ENCODE data around the gene AKR1B1.
"Not testable (repeated sequence)": the region's sequence is repeated elsewhere in the genome, so short reads cannot be mapped to it uniquely, and the experiment has no call there.

Gene AKR1B1

DNA sequence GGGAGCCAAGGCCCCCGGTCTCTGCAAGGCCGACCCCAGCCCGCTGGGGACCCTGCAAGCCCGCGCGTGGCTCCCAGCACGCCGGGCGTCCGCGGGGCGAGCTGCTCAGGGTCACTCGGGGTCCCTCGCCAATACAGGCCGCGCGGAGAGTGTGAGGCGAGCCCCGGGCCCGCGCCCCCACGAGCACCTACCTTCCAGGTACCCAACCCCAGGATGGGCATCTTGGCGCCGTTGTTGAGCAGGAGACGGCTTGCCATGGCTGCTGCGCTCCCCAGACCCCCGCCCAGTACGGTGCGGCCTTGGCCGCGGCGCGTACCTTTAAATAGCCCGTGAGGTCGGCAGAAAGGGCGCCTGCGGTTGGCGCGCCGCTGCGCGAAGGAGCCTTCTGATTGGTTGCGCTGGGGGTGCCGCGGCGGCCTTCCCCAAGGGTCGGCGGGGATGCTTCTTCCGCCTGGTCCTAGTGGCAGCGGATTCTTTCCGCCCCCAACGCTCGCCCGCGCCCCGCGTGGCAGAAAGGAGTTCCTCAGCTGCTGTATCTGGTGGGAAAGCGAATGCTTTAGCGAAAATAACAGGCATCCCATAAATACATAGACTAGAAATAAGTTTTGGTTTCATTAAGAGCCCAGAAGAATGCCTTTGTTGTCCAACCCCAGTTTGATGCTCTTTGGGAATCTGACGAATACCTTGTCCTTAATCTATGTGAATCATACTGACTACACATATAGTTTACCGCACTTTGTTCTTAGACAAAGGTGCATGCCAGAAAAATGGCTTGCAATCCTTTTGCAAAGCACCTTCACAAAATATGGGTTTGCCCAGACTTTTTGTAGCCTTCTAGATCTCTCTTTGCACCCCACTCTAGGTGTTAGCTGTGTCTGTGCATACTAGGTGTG, at the start of gene AKR1B1:
AKR1B1 (minus strand) TSS at position 295 of the 893 bp plus-strand sequence; CDS start at position 257, 38 bp downstream.
- DNase-seq (ENCODE audit: low read depth in 3 of 3), result peak; percentile 65 to 75 (median 66)

DNA sequence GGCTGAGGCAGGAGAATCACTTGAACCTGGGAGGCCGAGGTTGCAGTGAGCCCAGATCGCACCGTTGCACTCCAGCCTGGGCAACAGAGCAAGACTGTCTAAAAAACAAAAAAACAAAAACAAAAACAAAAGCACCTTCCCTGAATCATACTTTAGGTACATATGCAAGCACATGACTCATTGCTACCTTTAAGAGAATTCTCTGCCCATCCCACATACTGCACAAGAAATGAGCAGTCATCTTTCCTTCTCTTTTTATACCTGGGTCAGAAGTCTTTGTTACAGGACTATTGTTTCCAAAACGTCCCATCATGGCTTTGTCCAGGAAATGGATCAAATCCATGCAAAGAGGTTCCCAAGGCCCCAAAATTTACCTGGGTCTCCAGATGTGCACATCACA, 47.0 kb upstream of the AKR1B1 start:
- DNase-seq (ENCODE audit: low read depth in 3 of 3), result no peak

- no peak for DNase-seq (ENCODE audit: low read depth in 3 of 3)
Measured at GRCh38 chr7:134504660-134505164, 45.8 kb upstream of the AKR1B1 start.

DNA sequence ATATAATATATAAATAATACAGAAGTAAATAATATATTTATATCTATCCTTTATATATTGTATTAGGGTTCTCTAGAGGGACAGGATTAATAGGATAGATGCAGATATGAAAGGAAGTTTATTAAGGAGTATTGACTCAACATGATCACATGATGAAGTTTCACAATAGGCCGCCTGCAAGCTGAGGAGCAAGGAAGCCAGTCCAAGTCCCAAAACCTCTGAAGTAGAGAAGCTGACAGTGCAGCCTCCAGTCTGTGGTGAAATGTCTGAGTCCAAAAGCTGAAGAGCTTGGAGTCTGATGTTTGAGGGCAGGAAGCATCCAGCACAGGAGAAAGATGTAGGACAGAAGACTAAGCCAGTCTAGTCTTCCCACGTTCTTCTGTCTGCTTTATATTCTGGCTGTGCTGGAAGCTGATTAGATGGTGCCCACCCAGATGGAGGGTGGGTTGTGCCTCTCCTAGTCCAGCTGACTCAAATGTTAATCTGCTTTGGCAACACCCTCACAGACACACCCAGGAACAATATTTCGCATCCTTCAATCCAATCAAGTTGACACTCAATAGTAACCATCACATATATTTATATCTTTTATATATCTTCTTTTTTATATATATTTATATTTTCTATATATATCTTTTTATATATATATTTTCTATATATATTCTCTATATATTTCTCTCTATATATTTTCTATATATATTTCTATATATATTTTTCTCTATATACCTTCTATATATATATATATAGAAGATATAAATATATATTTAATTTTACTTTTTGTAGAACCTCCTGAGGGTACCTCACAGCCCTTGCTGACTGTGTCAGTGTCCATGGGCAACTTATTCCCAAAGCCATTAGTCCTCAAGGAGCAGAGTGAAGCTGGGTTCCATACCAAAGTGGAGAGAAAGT, 43.8 kb upstream of the AKR1B1 start:
- no peak for DNase-seq (ENCODE audit: low read depth in 3 of 3)

GRCh38 chr7:134500982-134501381, 42.1 kb upstream of the AKR1B1 start:
- no peak for DNase-seq (ENCODE audit: low read depth in 3 of 3)

- no peak for DNase-seq (ENCODE audit: low read depth in 3 of 3)
Measured at GRCh38 chr7:134500406-134500805, 41.5 kb upstream of the AKR1B1 start.

DNA sequence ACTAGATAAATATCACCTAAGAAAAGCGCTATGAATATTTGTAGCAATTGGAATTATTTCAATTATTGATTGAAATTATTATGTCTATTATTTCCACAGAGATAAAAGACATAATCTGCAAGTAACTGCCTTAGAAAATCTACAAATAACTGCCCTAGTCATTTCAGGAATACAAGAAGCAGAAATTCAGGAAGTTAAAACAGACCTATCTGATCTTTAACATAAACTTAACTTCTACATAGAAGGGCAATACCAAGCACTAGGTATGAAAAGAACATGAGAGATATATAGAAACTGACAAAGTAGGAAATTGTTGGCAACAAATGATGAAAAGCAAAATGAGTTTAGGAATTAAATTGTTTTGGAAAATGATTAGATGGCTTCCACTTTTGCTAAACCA, 36.6 kb upstream of the AKR1B1 start:
- DNase-seq (ENCODE audit: low read depth in 3 of 3), result no peak

DNA sequence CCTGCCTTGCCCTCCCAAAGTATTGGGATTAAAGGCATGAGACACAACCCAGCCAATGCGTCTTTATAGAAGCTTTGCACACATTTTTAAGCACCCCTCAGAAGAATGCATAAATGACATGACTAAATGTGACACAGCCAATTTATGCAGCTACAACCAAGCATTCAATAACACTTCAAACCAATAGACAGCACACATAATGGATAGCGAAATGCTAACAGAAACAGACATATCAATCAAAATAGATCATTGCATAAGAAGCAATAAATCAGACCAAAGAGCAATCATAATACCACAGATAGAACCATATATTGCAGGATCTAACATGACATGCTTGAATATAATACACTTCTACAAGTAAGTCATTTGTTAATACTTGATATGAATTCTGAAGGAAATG, 34.2 kb upstream of the AKR1B1 start:
- DNase-seq (ENCODE audit: low read depth in 3 of 3), result no peak

DNA sequence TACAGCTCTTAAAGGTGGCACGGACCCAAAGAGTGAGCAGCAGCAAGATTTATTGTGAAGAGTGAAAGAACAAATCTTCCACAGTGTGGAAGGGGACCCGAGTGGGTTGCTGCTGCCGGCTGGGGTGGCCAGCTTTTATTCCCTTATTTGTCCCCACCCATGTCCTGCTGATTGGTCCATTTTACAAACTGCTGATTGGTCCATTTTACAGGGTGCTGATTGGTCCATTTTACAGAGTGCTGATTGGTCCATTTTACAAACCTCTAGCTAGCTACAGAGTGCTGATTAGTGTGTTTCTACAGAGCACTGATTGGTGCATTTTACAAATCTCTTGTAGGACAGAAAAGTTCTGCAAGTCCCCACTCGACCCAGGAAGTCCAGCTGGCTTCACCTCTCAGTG, 28.8 kb upstream of the AKR1B1 start:
- DNase-seq (ENCODE audit: low read depth in 3 of 3), result not testable (repeated sequence)

- no peak for DNase-seq (ENCODE audit: low read depth in 3 of 3)
Measured at GRCh38 chr7:134485203-134485602, 26.3 kb upstream of the AKR1B1 start.

DNA sequence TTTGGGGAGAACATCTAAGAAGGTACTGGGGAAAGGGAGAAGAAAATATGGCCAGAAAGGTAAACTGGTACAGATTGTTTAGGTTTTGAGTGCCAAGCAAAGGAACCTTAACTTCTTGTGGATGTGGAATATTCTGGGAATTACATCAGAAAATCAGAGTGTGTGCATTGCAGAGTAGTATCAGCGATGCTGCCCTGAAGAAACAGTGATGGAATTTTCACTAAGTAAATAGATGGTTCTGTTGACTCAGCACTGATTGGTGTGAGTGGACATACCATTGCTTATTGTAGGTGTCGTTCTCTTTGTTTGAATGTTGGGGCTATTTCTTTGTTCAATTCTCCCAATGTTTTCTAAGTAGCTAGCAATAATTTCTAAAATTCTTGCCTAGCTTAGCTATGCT, 24.4 kb upstream of the AKR1B1 start:
- no peak for DNase-seq (ENCODE audit: low read depth in 3 of 3)

GRCh38 chr7:134482858-134483257, 24.0 kb upstream of the AKR1B1 start:
- DNase-seq (ENCODE audit: low read depth in 3 of 3), result no peak

GRCh38 chr7:134481167-134481566, 22.3 kb upstream of the AKR1B1 start:
- DNase-seq (ENCODE audit: low read depth in 3 of 3), result no peak

DNA sequence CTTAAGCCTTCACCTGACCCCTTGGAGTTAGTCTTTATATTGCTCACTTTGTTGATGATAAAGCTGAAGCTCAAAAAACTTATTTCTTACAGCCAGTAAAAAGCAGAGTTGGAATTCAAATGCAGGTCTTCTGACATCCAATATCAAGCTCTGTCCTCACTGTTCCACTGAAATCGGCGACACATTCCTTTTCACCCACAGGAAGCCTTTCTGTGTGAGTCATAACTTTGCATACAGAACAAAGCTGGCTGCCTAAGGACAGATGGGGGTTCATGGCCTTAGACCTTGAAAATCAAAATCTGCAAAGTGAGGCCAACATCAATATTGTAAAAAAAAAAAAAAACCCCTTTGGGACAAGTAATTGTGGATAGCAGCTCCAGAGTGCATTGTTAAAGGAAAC, 21.8 kb upstream of the AKR1B1 start:
- no peak for DNase-seq (ENCODE audit: low read depth in 3 of 3)

- DNase-seq (ENCODE audit: low read depth in 3 of 3), result no peak
Measured at GRCh38 chr7:134480202-134480601, 21.3 kb upstream of the AKR1B1 start.

DNA sequence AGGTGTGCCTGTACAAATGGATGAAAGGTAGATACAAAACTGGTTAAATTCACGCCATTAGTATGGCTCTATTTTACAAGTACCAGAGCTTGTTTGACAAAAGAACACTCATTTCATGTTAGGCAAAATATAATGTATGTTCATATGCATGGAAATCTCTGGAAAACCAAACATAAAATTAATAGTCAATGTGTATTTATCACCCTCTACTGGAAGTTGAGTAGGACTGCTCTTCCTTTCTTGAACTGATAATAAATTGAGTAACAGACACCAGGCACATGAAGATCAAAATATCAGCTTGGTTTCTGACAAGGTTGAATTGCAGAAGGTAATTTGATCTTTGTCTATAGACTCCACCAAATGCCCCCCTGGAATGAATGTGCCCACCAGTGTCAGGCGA, 19.8 kb upstream of the AKR1B1 start:
- DNase-seq (ENCODE audit: low read depth in 3 of 3), result no peak

DNA sequence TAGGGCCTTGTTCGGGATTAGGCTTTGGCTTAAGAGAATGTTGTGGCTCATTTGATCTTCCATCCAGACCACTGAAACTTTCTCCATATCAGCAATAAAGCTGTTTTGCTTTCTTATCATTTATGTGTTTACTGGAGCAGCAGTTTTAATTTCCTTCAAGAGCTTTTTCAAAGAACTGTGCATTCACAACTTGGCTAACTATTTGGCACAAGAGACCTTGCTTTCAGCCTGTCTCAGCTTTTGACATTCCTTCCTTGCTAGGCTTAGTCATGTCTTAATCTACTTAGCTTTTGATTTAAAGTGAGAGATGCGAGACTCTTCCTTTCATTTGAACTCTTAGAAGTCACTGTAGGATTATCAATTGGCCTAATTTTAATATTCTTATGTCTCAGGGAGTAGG, 19.1 kb upstream of the AKR1B1 start:
- DNase-seq (ENCODE audit: low read depth in 3 of 3), result no peak

GRCh38 chr7:134476044-134476443, 17.1 kb upstream of the AKR1B1 start:
- no peak for DNase-seq (ENCODE audit: low read depth in 3 of 3)

- DNase-seq (ENCODE audit: low read depth in 3 of 3), result no peak
Measured at GRCh38 chr7:134474828-134475227, 15.9 kb upstream of the AKR1B1 start.

DNA sequence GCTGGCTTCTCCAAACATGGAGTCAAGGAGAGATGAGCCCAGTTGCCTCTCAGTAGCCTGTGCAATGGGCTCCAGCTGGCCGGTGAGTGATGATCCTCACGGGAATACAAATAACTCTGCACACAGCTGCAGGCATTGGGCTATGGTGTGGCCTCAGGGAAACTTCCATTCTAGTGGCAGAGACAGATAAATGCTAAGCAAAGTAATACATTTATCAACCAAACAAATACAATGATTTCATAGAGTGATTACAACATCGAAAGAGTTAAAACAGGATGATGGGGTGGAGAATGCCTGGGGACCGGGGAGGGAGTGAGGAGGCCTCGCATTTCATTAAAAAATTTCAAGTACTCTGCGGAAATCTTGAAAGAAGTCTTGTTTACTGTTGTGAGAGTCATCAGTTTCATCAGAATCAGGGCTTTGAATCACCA, 15.0 kb upstream of the AKR1B1 start:
- DNase-seq (ENCODE audit: low read depth in 3 of 3), result no peak

DNA sequence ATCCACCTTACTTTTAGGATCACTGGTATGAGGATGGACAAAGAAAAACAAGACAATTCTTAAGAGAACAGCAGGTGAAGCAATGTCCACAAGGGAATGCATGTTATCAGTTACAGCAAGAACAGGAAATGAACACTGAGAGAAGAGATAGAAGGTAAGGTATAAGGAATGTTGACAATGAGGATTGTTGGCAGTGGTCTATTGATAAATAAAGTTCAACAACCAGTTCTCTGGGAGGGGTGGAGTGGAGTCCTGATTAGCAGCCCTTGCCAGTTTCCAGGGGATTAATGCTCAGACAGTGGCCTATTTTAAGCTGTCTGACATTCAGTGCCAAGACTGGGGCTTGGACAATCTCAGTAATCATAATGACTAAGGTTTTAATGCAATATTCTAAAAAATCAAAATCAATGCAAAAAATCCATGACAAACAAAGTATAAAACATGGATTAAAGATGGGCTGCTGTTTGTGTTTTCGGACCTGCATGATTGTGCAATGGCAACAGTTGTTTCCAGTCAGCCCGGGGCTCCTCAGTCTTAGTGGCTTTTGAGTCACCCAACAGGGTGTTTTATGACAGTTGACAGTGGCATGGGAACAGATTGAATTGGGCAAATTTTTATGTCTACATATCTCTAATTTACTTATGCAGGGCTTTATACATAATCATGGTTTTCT, 13.8 kb upstream of the AKR1B1 start:
- no peak for DNase-seq (ENCODE audit: low read depth in 3 of 3)

DNA sequence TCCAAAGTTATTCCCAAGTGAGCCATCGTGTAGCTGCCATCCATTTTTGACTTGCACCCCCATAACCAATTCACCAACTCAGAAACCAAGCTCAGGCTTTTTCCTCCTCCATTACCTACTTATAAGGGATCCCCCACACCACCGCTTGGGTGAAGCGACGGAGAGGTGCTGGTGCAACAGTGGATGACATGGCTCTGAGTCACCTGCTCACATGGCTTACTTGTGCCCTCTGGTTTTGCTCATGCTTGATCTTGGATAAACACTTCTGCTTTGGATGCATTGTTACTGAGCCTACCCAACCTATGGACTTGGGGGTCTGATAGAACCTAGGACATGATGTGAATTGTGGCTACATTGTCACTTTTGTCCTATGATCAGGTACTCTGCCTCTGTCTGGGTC, 12.0 kb upstream of the AKR1B1 start:
- DNase-seq (ENCODE audit: low read depth in 3 of 3), result no peak
